Stimulated activated CD4-positive, alpha-beta T cell treated with anti-CD3 and anti-CD28 coated beads, TNF-alpha, amount 100 ng/mL, for 48 hours (primary cell): ENCODE measurements around the gene IFFO2.
"Not testable (repeated sequence)": the region's sequence is repeated elsewhere in the genome, so short reads cannot be mapped to it uniquely, and the experiment has no call there.

Experiments used
- DNase-seq, 3 donors: peaks; one replicate each; pipeline ENCODE4 v3.0.0-alpha.2; 2020; ENCODE audit warnings: low read depth in 3 of 3

The IFFO2 gene

GRCh38 chr1:18895317-18895716 lies 61.2 kb downstream of the IFFO2 start:
- DNase-seq = no peak

- no peak for DNase-seq
Measured at GRCh38 chr1:18893120-18893519, 63.4 kb downstream of the IFFO2 start.

GRCh38 chr1:18891858-18892257 lies 64.6 kb downstream of the IFFO2 start:
- not testable (repeated sequence) for DNase-seq

- no peak for DNase-seq
Measured at GRCh38 chr1:18891426-18891780, 65.1 kb downstream of the IFFO2 start.

- DNase-seq = no peak
Measured at GRCh38 chr1:18890706-18891425, 65.6 kb downstream of the IFFO2 start.

GRCh38 chr1:18886003-18886335 lies 70.5 kb downstream of the IFFO2 start:
- no peak for DNase-seq

GRCh38 chr1:18885311-18886002 lies 71.0 kb downstream of the IFFO2 start:
- DNase-seq = no peak

- DNase-seq = no peak
Measured at GRCh38 chr1:18884727-18885126, 71.7 kb downstream of the IFFO2 start.

GRCh38 chr1:18884419-18884717 lies 72.1 kb downstream of the IFFO2 start:
- DNase-seq = no peak

GRCh38 chr1:18883636-18884418 lies 72.6 kb downstream of the IFFO2 start:
- DNase-seq = peak; percentile 34 to 66 (median 55)

- DNase-seq = no peak
Measured at GRCh38 chr1:18883079-18883478, 73.4 kb downstream of the IFFO2 start.

- DNase-seq = no peak
Measured at GRCh38 chr1:18882486-18882885, 74.0 kb downstream of the IFFO2 start.

- DNase-seq = no peak
Measured at GRCh38 chr1:18881642-18882431, 74.6 kb downstream of the IFFO2 start.

- DNase-seq = no peak
Measured at GRCh38 chr1:18881164-18881563, 75.3 kb downstream of the IFFO2 start.

GRCh38 chr1:18880585-18880984 lies 75.9 kb downstream of the IFFO2 start:
- DNase-seq = no peak

GRCh38 chr1:18879791-18880309 lies 76.6 kb downstream of the IFFO2 start:
- no peak for DNase-seq

GRCh38 chr1:18879215-18879790 lies 77.2 kb downstream of the IFFO2 start:
- no peak for DNase-seq

- no peak for DNase-seq
Measured at GRCh38 chr1:18878538-18879214, 77.8 kb downstream of the IFFO2 start.

- DNase-seq = no peak
Measured at GRCh38 chr1:18877282-18877681, 79.2 kb downstream of the IFFO2 start.

- no peak for DNase-seq
Measured at GRCh38 chr1:18876210-18876609, 80.3 kb downstream of the IFFO2 start.

- DNase-seq = no peak
Measured at GRCh38 chr1:18875796-18876128, 80.7 kb downstream of the IFFO2 start.
